Naive thymus-derived CD4-positive, alpha-beta T cell (primary cell): Measurements from ENCODE around the gene BPTF. TPM values are rescaled to one million over a fixed set of nuclear protein-coding genes. Genes with fewer than 3 reads are reported as not detected.
"Not testable (repeated sequence)": the region's sequence is repeated elsewhere in the genome, so short reads cannot be mapped to it uniquely, and the experiment has no call there.

Source experiments
- ATAC-seq: fragments of 150-1000 bp; cut with Tn5 transposase; 2 replicates; pipeline ENCODE4 v1.10.0; 2021; ENCODE audit warnings: mild to moderate bottlenecking, moderate library complexity
- CTCF ChIA-PET: fragments of 350-600 bp; sonication (Branson Sonifier 250); formaldehyde crosslinking; loops from one replicate; lab custom pipeline; 2021; ENCODE audit warnings: antibody characterized with exemption; lab: Charles Lee
- POLR2A ChIA-PET: fragments of 350-600 bp; sonication (Branson Sonifier 250); formaldehyde crosslinking; loops from one replicate; lab custom pipeline; 2021; ENCODE audit warnings: antibody characterized with exemption, inconsistent platforms; lab: Charles Lee
- DNase-seq, 9 donors: peaks; one replicate each; pipeline versions ENCODE4 v3.0.0 to v3.0.0-alpha.2; 2020 to 2022; ENCODE audit warnings: mixed read lengths in 1 of 9
- H3K27ac ChIP-seq: one replicate; pipeline ENCODE4 v1.7.0; 2013; ENCODE audit warnings: mild to moderate bottlenecking, low read depth, low read length, moderate library complexity
- H3K27me3 ChIP-seq, 2 donors: one replicate each; pipeline ENCODE4 v1.7.0; 2013; ENCODE audit warnings: low read length in 2 of 2, mild to moderate bottlenecking in 2 of 2, moderate library complexity in 2 of 2; ENCODE audit not compliant: control insufficient read depth in 2 of 2, insufficient read depth in 2 of 2
- H3K36me3 ChIP-seq, 3 experiments: 1 replicate in 2 of 3; 2 replicates in 1 of 3; pipeline ENCODE4 v1.7.0; 2013; ENCODE audit warnings: low read length in 3 of 3, mild to moderate bottlenecking in 3 of 3, moderate library complexity in 1 of 3; ENCODE audit not compliant: insufficient read depth in 3 of 3, control insufficient read depth in 2 of 3
- H3K4me1 ChIP-seq, 2 donors: one replicate each; pipeline ENCODE4 v1.7.0; 2013; ENCODE audit warnings: low read length in 2 of 2, mild to moderate bottlenecking in 2 of 2, moderate library complexity in 1 of 2; ENCODE audit not compliant: control insufficient read depth in 2 of 2, insufficient read depth in 2 of 2
- H3K4me3 ChIP-seq: 2 replicates; pipeline ENCODE4 v1.7.0; 2013; ENCODE audit warnings: mild to moderate bottlenecking, low read length
- H3K9me3 ChIP-seq, 3 experiments: 1 replicate in 2 of 3; 2 replicates in 1 of 3; pipeline ENCODE4 v1.7.0; 2013; ENCODE audit warnings: low read length in 3 of 3; ENCODE audit not compliant: control insufficient read depth in 2 of 3
- H3K27ac Mint-ChIP-seq, 9 donors: one replicate each; pipeline ENCODE4 v1.8.0; 2020 to 2022; ENCODE audit warnings: mixed read lengths in 9 of 9, mild to moderate bottlenecking in 8 of 9, moderate library complexity in 5 of 9, inconsistent platforms in 2 of 9
- H3K27me3 Mint-ChIP-seq, 5 donors: one replicate each; pipeline ENCODE4 v1.8.0; 2021 to 2022; ENCODE audit warnings: mixed read lengths in 5 of 5, mild to moderate bottlenecking in 1 of 5
- H3K36me3 Mint-ChIP-seq, 5 donors: one replicate each; pipeline ENCODE4 v1.8.0; 2020 to 2022; ENCODE audit warnings: mixed read lengths in 5 of 5, mild to moderate bottlenecking in 3 of 5, inconsistent platforms in 1 of 5
- H3K4me1 Mint-ChIP-seq, 7 donors: one replicate each; pipeline ENCODE4 v1.8.0; 2020 to 2022; ENCODE audit warnings: mixed read lengths in 7 of 7, mild to moderate bottlenecking in 3 of 7, inconsistent platforms in 1 of 7
- H3K4me3 Mint-ChIP-seq, 10 donors: one replicate each; pipeline ENCODE4 v1.8.0; 2020 to 2022; ENCODE audit warnings: mild to moderate bottlenecking in 10 of 10, mixed read lengths in 10 of 10, moderate library complexity in 6 of 10, inconsistent platforms in 2 of 10
- H3K9me3 Mint-ChIP-seq, 11 donors: one replicate each; pipeline ENCODE4 v1.8.0; 2020 to 2022; ENCODE audit warnings: mixed read lengths in 11 of 11, mild to moderate bottlenecking in 4 of 11, inconsistent platforms in 1 of 11, moderate library complexity in 1 of 11
- intact Hi-C, 2 donors: fragments of 100-400 bp; cut with micrococcal nuclease; formaldehyde crosslinking; loops; one replicate each; pipeline ENCODE4 v1.15.1; 2023
- polyA plus RNA-seq, 2 donors: library from polyadenylated mRNA; unstranded; fragments of 300-500 nt; fragmentation: Illumina TruSeq; gene quantifications; one replicate each; pipeline ENCODE4 v1.2.3, GENCODE V29; 2021
- total RNA-seq, 6 experiments: library from RNA in 5 of 6; stranded (reverse) in 5 of 6; gene quantifications; 1 replicate in 5 of 6; 2 replicates in 1 of 6; pipeline ENCODE4 v1.2.3 and lab custom pipeline; 2021 to 2026

The BPTF gene
- total and polyA plus RNA-seq, 7 experiments from 2014 or later, result 16.0 to 219 (median 149) TPM

- POLR2A ChIA-PET, H3K9me3 ChIP-seq, DNase-seq, H3K27me3 ChIP-seq, H3K4me1 Mint-ChIP-seq, ATAC-seq, H3K9me3 Mint-ChIP-seq, H3K27ac ChIP-seq, H3K4me3 Mint-ChIP-seq, H3K4me3 ChIP-seq, H3K27me3 Mint-ChIP-seq, H3K4me1 ChIP-seq: not testable (repeated sequence)
- intact Hi-C loops, result loop anchor here (2.0 to 5.0 kb wide), 2 partner anchors 49 to 500 kb away; no protein-coding TSS in a partner anchor
- peaks cover 0 to 48% (median 7%) of the 10 kb centered on the region in 3 experiments for H3K36me3 ChIP-seq
- Mint-ChIP-seq H3K36me3 (peaks cover 0 to 26% (median 15%) of the 10 kb centered on the region in 5 donors), H3K27ac (peak overlapping the region in 3 of 9 donors; percentile 12 to 41 (median 34))
- CTCF ChIA-PET, result interaction anchor here (0.5 to 0.6 kb wide), 2 partner anchors 156 to 290 kb away, joined by 3 read pairs; no protein-coding TSS in a partner anchor
Observed at GRCh38 chr17:67962156-67962555, 136.9 kb downstream of the BPTF start.

- H3K27me3 Mint-ChIP-seq, H3K27ac ChIP-seq, H3K4me3 ChIP-seq, H3K4me3 Mint-ChIP-seq, H3K9me3 ChIP-seq, H3K27me3 ChIP-seq, POLR2A ChIA-PET, H3K4me1 Mint-ChIP-seq, H3K9me3 Mint-ChIP-seq, H3K4me1 ChIP-seq: not testable (repeated sequence)
- H3K36me3 Mint-ChIP-seq, result peaks cover 0 to 21% (median 15%) of the 10 kb centered on the region in 5 donors
- H3K36me3 ChIP-seq, result peaks cover 0 to 50% (median 10%) of the 10 kb centered on the region in 3 experiments
- peak; percentile 99 for ATAC-seq
- CTCF ChIA-PET, result interaction anchor here (0.6 to 1.7 kb wide), 2 partner anchors 13 to 15 kb away, joined by 3 to 4 read pairs; no protein-coding TSS in a partner anchor
- intact Hi-C loops, result loop anchor here (1.0 to 5.0 kb wide), 4 partner anchors 48 to 500 kb away; no protein-coding TSS in a partner anchor
- peak in 8 of 9 donors; percentile 47 to 72 (median 60) for DNase-seq
- H3K27ac Mint-ChIP-seq, result peak overlapping the region in 3 of 9 donors; percentile 25 to 78 (median 28)
Observed at GRCh38 chr17:67963145-67963572, 137.9 kb downstream of the BPTF start.

GRCh38 chr17:67970783-67971182, 145.5 kb downstream of the BPTF start:
- H3K9me3 Mint-ChIP-seq, result no peaks in the 10 kb centered on the region
- Histone ChIP-seq H3K4me1 (no peaks in the 10 kb centered on the region), H3K27me3 (no peaks in the 10 kb centered on the region), H3K4me3 (no peak overlapping the region), H3K9me3 (no peaks in the 10 kb centered on the region), H3K27ac (no peak overlapping the region), H3K36me3 (peaks cover 4 to 53% (median 4%) of the 10 kb centered on the region in 3 experiments)
- intact Hi-C loops, result no loop called here
- CTCF ChIA-PET, result interaction anchor here (0.7 kb wide), 1 partner anchor 134 kb away, joined by 3 read pairs; no protein-coding TSS in a partner anchor
- H3K36me3 Mint-ChIP-seq, result peaks cover 0 to 26% (median 10%) of the 10 kb centered on the region in 5 donors
- H3K4me3 Mint-ChIP-seq, result no peak overlapping the region
- POLR2A ChIA-PET, result no interaction called here
- ATAC-seq (no peak), DNase-seq (no peak)
- H3K27ac Mint-ChIP-seq, result no peak overlapping the region
- H3K27me3 Mint-ChIP-seq, result no peaks in the 10 kb centered on the region
- H3K4me1 Mint-ChIP-seq, result peaks cover 0 to 2% (median 0%) of the 10 kb centered on the region in 7 donors

- Histone ChIP-seq H3K27me3 (no peaks in the 10 kb centered on the region), H3K27ac (no peak overlapping the region), H3K36me3 (peaks cover 0 to 51% (median 4%) of the 10 kb centered on the region in 3 experiments), H3K4me1 (no peaks in the 10 kb centered on the region), H3K9me3 (no peaks in the 10 kb centered on the region), H3K4me3 (no peak overlapping the region)
- Mint-ChIP-seq H3K27ac (peak overlapping the region in 1 of 9 donors; percentile 30), H3K4me3 (no peak overlapping the region), H3K36me3 (peaks cover 0 to 29% (median 13%) of the 10 kb centered on the region in 5 donors), H3K27me3 (no peaks in the 10 kb centered on the region), H3K9me3 (no peaks in the 10 kb centered on the region), H3K4me1 (peaks cover 0 to 2% (median 0%) of the 10 kb centered on the region in 7 donors)
- ChIA-PET POLR2A (no interaction called here), CTCF (no interaction called here)
- DNase-seq (no peak), ATAC-seq (no peak)
- intact Hi-C loops, result no loop called here
Observed at GRCh38 chr17:67974185-67974584, 148.9 kb downstream of the BPTF start.

- Histone ChIP-seq H3K27me3 (no peaks in the 10 kb centered on the region), H3K4me3 (no peak overlapping the region), H3K27ac (no peak overlapping the region), H3K9me3 (no peaks in the 10 kb centered on the region), H3K4me1 (no peaks in the 10 kb centered on the region), H3K36me3 (peaks cover 0 to 49% (median 4%) of the 10 kb centered on the region in 3 experiments)
- H3K36me3 Mint-ChIP-seq, result peaks cover 0 to 29% (median 13%) of the 10 kb centered on the region in 5 donors
- no peaks in the 10 kb centered on the region for H3K27me3 Mint-ChIP-seq
- intact Hi-C loops, result no loop called here
- ChIA-PET CTCF (interaction anchor here (0.6 kb wide), 1 partner anchor 597 kb away, joined by 4 read pairs; no protein-coding TSS in a partner anchor), POLR2A (no interaction called here)
- DNase-seq (no peak), ATAC-seq (no peak)
- H3K4me1 Mint-ChIP-seq, result peaks cover 0 to 2% (median 0%) of the 10 kb centered on the region in 7 donors
- no peak overlapping the region for H3K4me3 Mint-ChIP-seq
- no peaks in the 10 kb centered on the region for H3K9me3 Mint-ChIP-seq
- H3K27ac Mint-ChIP-seq, result peak overlapping the region in 1 of 9 donors; percentile 14
Observed at GRCh38 chr17:67974598-67975066, 149.3 kb downstream of the BPTF start.

GRCh38 chr17:67976306-67976705, 151.0 kb downstream of the BPTF start:
- POLR2A ChIA-PET, intact Hi-C loops, H3K4me3 Mint-ChIP-seq, H3K27ac Mint-ChIP-seq, H3K9me3 ChIP-seq, H3K27me3 ChIP-seq, H3K9me3 Mint-ChIP-seq, H3K4me3 ChIP-seq, DNase-seq, ATAC-seq, H3K27ac ChIP-seq, H3K27me3 Mint-ChIP-seq, H3K4me1 ChIP-seq, H3K4me1 Mint-ChIP-seq: not testable (repeated sequence)
- CTCF ChIA-PET, result interaction anchor here (1.7 kb wide), 1 partner anchor 12 kb away, joined by 4 read pairs; no protein-coding TSS in a partner anchor
- H3K36me3 Mint-ChIP-seq, result peaks cover 0 to 29% (median 13%) of the 10 kb centered on the region in 5 donors
- peaks cover 0 to 54% (median 4%) of the 10 kb centered on the region in 3 experiments for H3K36me3 ChIP-seq
